Uterus (tissue), 4 donors: ENCODE results near the gene KCNH4. TPM values are rescaled to one million over a fixed set of nuclear protein-coding genes. Genes with fewer than 3 reads are reported as not detected.

Experiments used
- DNase-seq, 2 donors: peaks; one replicate each; pipeline ENCODE4 v3.0.0-alpha.2; 2019 to 2020
- H3K27ac ChIP-seq, 2 donors: fragments of 200-600 bp; sonication (generic); 1 replicate in 1 of 2; 2 replicates in 1 of 2; pipeline ENCODE4 v1.5.1; 2016 to 2018
- H3K27me3 ChIP-seq, 2 donors: fragments of 200-600 bp; sonication (generic); one replicate each; pipeline ENCODE4 v1.5.1; 2018 to 2019; ENCODE audit warnings: control low read depth in 1 of 2
- H3K36me3 ChIP-seq, 2 donors: fragments of 200-600 bp; sonication (generic); one replicate each; pipeline ENCODE4 v1.5.1; 2019; ENCODE audit warnings: control low read depth in 1 of 2
- H3K4me1 ChIP-seq, 2 donors: fragments of 200-600 bp; sonication (generic); one replicate each; pipeline ENCODE4 v1.5.1; 2018 to 2019; ENCODE audit warnings: control low read depth in 1 of 2
- H3K4me3 ChIP-seq, 2 donors: fragments of 200-600 bp; sonication (generic); 1 replicate in 1 of 2; 2 replicates in 1 of 2; pipeline ENCODE4 v1.5.1; 2018 to 2019; ENCODE audit warnings: mild to moderate bottlenecking in 1 of 2
- H3K9me3 ChIP-seq, 2 donors: fragments of 200-600 bp; sonication (generic); one replicate each; pipeline ENCODE4 v1.5.1; 2019; ENCODE audit warnings: control low read depth in 1 of 2
- CTCF ChIP-seq, 4 experiments: fragments of 200-600 bp in 2 of 4; fragments of 450-650 bp in 2 of 4; sonication (generic) in 2 of 4; IDR thresholded peaks; one replicate each; pipeline ENCODE4 v1.5.1; 2016 to 2019; ENCODE audit warnings: antibody characterized with exemption in 4 of 4, mild to moderate bottlenecking in 2 of 4, moderate library complexity in 1 of 4
- POLR2A ChIP-seq, 2 donors: fragments of 450-650 bp; IDR thresholded peaks; one replicate each; pipeline ENCODE4 v1.6.1; 2016; ENCODE audit warnings: antibody characterized with exemption in 2 of 2, mild to moderate bottlenecking in 1 of 2, moderate library complexity in 1 of 2
- intact Hi-C: fragments of 100-400 bp; cut with DNase I; formaldehyde crosslinking; loops from one replicate; pipeline ENCODE4 v1.15.1; 2023; ENCODE audit warnings: low total_unique reads
- total RNA-seq, 4 donors: library from RNA; depleted of rRNA in 3 of 4; stranded (reverse); fragments of >200 nt in 3 of 4; gene quantifications; one replicate each; pipeline versions ENCODE4 v1.1.0 to v1.2.4, GENCODE V29; 2014 to 2023
- donor health status: DM: yes; HTN: yes; CAD: no.

The KCNH4 gene
- total RNA-seq = under 1 TPM in 1 of 4 donors, not detected in 3; 0.55 TPM

- no peak within 1 kb of the TSS for H3K27ac ChIP-seq
- intact Hi-C loops = no loop called here
- H3K4me3 ChIP-seq = peak within 1 kb of the TSS; percentile 14 to 19
Observed at GRCh38 chr17:42180922-42181850, at the start of gene KCNH4. Gene KCNH4, minus strand, starts transcription at chr17:42181142. Its CDS starts 197 bp downstream, at chr17:42180945.

GRCh38 chr17:42230225-42230624 is 49.3 kb upstream of the KCNH4 start:
- Histone ChIP-seq H3K4me3 (no peak overlapping the region), H3K9me3 (no peaks in the 10 kb centered on the region), H3K27me3 (no peaks in the 10 kb centered on the region), H3K4me1 (no peaks in the 10 kb centered on the region), H3K36me3 (no peaks in the 10 kb centered on the region), H3K27ac (no peak overlapping the region)
- TF ChIP-seq POLR2A (IDR thresholded peaks at IDR 0.05) (no peak), CTCF (IDR thresholded peaks at IDR 0.05) (no peak)
- DNase-seq = no peak
- intact Hi-C loops = no loop called here

More at GRCh38 chr17:42180922-42181850, at the start of gene KCNH4:
- H3K9me3 ChIP-seq = no peaks in the 10 kb centered on the region
- peaks cover 0 to 16% of the 10 kb centered on the region in 2 donors for H3K4me1 ChIP-seq
- DNase-seq = peak; percentile 52 to 54
- no peaks in the 10 kb centered on the region for H3K36me3 ChIP-seq
- H3K27me3 ChIP-seq = peaks cover 6 to 20% of the 10 kb centered on the region in 2 donors
- TF ChIP-seq CTCF (IDR thresholded peaks at IDR 0.05) = peak in 3 of 4 experiments; percentile 30 to 58 (median 44)
- TF ChIP-seq POLR2A (IDR thresholded peaks at IDR 0.05) = no peak

GRCh38 chr17:42227849-42228700 is 47.1 kb upstream of the KCNH4 start:
- Histone ChIP-seq H3K4me1 (no peaks in the 10 kb centered on the region), H3K27ac (no peak overlapping the region), H3K9me3 (no peaks in the 10 kb centered on the region), H3K36me3 (no peaks in the 10 kb centered on the region), H3K27me3 (no peaks in the 10 kb centered on the region), H3K4me3 (no peak overlapping the region)
- TF ChIP-seq CTCF (IDR thresholded peaks at IDR 0.05) (no peak), POLR2A (IDR thresholded peaks at IDR 0.05) (no peak)
- DNase-seq = no peak
- intact Hi-C loops = no loop called here

- no peaks in the 10 kb centered on the region for H3K36me3 ChIP-seq
- TF ChIP-seq POLR2A (IDR thresholded peaks at IDR 0.05) (no peak), CTCF (IDR thresholded peaks at IDR 0.05) (no peak)
- no peak overlapping the region for H3K27ac ChIP-seq
- intact Hi-C loops = no loop called here
- no peaks in the 10 kb centered on the region for H3K9me3 ChIP-seq
- H3K4me3 ChIP-seq = no peak overlapping the region
- H3K4me1 ChIP-seq = no peaks in the 10 kb centered on the region
- H3K27me3 ChIP-seq = no peaks in the 10 kb centered on the region
- no peak for DNase-seq
Observed at GRCh38 chr17:42225646-42226045, 44.7 kb upstream of the KCNH4 start.
